DND-41 (cell line): ENCODE data around the gene HEY2.

ENCODE experiments used
- EZH2 ChIP-seq: IDR thresholded peaks from 3 replicates; pipeline ENCODE4 v1.6.1; 2012; ENCODE audit warnings: borderline replicate concordance, low read depth, mild to moderate bottlenecking, moderate library complexity, low read length, inconsistent platforms; ENCODE audit not compliant: severe bottlenecking
- TF ChIP-seq, protein P1 (sequence below): IDR thresholded peaks from 2 replicates; pipeline ENCODE4 v1.5.1; 2012; ENCODE audit warnings: borderline replicate concordance, low read length, moderate library complexity, mild to moderate bottlenecking; ENCODE audit not compliant: poor library complexity, severe bottlenecking; ENCODE audit errors: extremely low read depth

- TF ChIP-seq EZH2: no peak
- TF ChIP-seq, protein P1, sequence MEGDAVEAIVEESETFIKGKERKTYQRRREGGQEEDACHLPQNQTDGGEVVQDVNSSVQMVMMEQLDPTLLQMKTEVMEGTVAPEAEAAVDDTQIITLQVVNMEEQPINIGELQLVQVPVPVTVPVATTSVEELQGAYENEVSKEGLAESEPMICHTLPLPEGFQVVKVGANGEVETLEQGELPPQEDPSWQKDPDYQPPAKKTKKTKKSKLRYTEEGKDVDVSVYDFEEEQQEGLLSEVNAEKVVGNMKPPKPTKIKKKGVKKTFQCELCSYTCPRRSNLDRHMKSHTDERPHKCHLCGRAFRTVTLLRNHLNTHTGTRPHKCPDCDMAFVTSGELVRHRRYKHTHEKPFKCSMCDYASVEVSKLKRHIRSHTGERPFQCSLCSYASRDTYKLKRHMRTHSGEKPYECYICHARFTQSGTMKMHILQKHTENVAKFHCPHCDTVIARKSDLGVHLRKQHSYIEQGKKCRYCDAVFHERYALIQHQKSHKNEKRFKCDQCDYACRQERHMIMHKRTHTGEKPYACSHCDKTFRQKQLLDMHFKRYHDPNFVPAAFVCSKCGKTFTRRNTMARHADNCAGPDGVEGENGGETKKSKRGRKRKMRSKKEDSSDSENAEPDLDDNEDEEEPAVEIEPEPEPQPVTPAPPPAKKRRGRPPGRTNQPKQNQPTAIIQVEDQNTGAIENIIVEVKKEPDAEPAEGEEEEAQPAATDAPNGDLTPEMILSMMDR: no peak
Observed at GRCh38 chr6:125794342-125795137, 45.1 kb downstream of the HEY2 start.
